ENCODE measurements around the gene SMIM28.

SMIM28 gene

DNA sequence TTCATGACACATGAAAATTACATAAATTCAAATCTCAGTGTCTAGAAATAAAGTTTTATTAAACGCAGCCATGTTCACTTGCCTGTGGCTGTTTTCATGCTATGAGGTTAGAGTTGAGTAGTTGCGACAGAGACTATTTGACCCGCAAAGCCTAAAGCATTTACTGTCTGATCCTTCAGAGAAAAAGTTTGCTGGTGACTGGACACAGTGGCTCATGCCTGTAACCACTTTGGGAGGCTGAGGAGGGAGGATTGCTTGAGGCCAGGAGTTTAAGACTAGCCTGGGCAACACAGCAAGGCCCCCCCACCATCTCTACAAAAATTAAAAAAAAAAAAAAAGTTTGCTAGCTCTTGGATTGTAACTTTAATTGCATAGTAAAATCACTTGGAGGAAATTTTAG is 9.2 kb downstream of the SMIM28 start:
- TF ChIP-seq, protein P1, sequence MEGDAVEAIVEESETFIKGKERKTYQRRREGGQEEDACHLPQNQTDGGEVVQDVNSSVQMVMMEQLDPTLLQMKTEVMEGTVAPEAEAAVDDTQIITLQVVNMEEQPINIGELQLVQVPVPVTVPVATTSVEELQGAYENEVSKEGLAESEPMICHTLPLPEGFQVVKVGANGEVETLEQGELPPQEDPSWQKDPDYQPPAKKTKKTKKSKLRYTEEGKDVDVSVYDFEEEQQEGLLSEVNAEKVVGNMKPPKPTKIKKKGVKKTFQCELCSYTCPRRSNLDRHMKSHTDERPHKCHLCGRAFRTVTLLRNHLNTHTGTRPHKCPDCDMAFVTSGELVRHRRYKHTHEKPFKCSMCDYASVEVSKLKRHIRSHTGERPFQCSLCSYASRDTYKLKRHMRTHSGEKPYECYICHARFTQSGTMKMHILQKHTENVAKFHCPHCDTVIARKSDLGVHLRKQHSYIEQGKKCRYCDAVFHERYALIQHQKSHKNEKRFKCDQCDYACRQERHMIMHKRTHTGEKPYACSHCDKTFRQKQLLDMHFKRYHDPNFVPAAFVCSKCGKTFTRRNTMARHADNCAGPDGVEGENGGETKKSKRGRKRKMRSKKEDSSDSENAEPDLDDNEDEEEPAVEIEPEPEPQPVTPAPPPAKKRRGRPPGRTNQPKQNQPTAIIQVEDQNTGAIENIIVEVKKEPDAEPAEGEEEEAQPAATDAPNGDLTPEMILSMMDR (IDR thresholded peaks at IDR 0.05; ENCODE audit: low read depth, low read length) = no peak
- no peak overlapping the region for H3K4me3 ChIP-seq (ENCODE audit: low read depth, low read length)

GRCh38 chr6:138387577-138388368 is 10.1 kb downstream of the SMIM28 start:
- TF ChIP-seq, protein P1 (IDR thresholded peaks at IDR 0.05; ENCODE audit: low read depth, low read length) = no peak
- no peak overlapping the region for H3K4me3 ChIP-seq (ENCODE audit: low read depth, low read length)

GRCh38 chr6:138389551-138389950 is 11.8 kb downstream of the SMIM28 start:
- no peak overlapping the region for H3K4me3 ChIP-seq (ENCODE audit: low read depth, low read length)
- TF ChIP-seq, protein P1 (IDR thresholded peaks at IDR 0.05; ENCODE audit: low read depth, low read length) = no peak

DNA sequence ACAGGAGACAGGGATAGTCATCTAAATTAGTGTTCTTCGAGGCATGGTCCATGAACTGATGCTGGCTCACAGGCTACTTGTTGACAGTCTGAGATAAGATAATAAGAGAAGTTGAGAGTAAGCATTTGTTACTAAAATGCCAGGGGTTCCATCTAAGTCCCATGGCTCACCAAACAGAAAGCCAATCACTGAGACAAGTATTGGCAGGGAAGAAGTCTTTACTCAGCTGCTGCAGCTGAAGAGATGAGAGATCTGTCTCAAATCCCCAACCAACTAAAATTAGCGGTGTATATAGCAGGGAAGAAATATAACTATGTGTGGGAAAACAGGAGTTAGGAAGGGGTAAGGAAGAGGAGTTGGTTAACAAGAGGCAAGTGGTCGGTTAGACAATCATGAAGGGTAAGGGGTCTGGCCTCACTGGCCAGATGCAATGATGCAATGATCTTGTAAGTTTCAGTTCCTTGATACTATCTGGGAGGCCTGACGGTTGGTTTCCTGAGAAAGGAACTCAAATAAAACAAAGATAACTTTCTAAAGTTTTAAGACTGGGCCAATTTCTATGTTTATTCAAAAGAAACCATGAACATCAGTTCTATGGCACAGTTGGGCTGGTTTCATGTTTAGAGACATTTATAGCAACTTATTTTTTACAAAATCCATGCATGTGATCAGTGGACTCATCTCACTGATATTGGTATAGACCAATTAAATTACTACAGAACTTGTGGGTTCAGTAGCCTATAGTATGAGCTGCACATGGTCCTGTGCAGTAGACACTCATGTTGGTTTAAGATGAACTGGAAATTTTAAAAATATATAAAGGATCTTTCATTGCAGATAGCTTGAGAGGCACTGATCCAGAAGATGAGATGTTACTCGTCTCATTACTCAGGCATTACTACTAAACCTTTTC is 16.4 kb downstream of the SMIM28 start:
- TF ChIP-seq, protein P1 (IDR thresholded peaks at IDR 0.05; ENCODE audit: low read depth, low read length) = no peak
- H3K4me3 ChIP-seq (ENCODE audit: low read depth, low read length) = no peak overlapping the region

DNA sequence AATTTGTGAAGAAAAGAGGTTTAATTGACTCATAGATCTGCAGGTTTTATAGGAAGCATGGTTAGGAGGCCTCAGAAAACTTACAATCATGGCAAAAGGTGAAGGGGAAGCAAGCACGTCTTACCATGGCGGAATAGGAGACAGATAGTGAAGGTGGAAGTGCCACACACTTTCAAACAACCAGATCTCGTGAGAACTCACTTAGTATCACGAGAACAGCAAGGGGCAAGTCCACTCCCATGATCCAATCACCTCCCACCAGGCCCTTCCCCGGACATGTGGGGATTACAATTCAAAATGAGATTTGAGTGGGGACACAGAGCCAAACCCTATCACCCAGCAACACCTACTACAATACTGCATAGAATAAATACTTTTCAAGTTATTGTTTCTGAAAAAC is 19.0 kb downstream of the SMIM28 start:
- TF ChIP-seq, protein P1 (IDR thresholded peaks at IDR 0.05; ENCODE audit: low read depth, low read length) = no peak

DNA sequence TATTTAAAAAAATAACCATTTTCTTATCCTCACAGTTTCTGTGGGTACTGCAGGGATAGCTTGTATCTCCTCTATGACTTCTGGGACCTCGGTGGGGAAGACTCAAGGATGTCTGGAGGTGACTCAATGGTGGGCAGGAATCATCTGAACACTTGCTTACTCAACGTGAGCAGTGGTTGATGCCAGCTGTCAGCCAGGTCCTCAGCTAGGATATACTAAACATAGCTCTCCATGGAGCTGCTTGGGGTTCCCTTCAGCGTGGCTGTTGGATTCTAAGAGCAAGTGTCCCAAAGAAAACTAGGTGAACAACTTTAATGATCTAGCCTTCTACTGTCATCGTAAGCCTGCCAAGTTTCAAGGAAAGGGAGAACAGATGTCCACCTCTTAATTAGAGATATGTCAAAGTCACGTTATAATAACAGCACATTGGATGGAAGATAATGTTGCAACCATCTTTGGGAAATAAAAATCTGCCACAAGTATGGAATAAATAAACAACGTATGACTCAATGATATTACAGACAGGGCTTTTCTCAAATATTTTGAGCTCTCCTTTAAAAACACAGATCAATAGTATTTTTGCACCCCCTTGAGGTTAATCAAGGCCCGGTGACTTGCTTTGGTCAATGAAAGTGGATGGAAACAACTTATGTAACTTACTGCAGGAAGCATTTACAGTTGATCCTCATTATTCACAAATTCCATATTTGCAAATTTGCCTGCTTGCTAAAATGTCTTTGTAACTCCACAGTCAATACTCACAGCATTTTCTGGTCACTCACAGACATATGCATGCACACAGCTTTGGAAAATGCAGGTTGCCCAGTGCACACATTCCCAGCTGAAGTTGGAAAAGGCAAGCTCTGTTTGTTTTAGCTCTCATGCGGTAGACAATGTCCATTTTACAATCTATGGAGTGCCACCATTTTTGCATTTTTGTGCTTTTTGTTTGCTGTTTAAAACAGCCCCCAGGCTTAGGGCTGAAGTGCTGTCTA is 19.7 kb downstream of the SMIM28 start:
- TF ChIP-seq, protein P1 (IDR thresholded peaks at IDR 0.05; ENCODE audit: low read depth, low read length) = no peak
- no peak overlapping the region for H3K4me3 ChIP-seq (ENCODE audit: low read depth, low read length)

More for the DNA sequence above, 19.0 kb downstream of the SMIM28 start:
- no peak overlapping the region for H3K4me3 ChIP-seq (ENCODE audit: low read depth, low read length)
